Heart left ventricle (tissue), 13 donors: ENCODE measurements around the gene PCCA.

Experiments
- POLR2A ChIP-seq, 2 donors: fragments of 450-650 bp; IDR thresholded peaks; one replicate each; pipeline ENCODE4 v1.6.1; 2017; ENCODE audit warnings: antibody characterized with exemption in 2 of 2, mild to moderate bottlenecking in 2 of 2, moderate library complexity in 2 of 2
- TF ChIP-seq, protein P1 (sequence below), 12 donors: fragments of 200-600 bp; sonication (generic) in 4 of 12; IDR thresholded peaks; one replicate each; pipeline versions ENCODE4 v1.5.0 to v1.8.0; 2018 to 2022; ENCODE audit warnings: antibody characterized with exemption in 12 of 12, mild to moderate bottlenecking in 5 of 12
- donor health status: ischemic (EF 13 %, LVEDD 7.1; RV severe dilation, severe dysfunction).
- donor health status: DM: no; HTN: yes; CAD: no.
- donor health status: DM: no; HTN: no; CAD: no.
- donor health status: ischemic (EF 25% LVEDD 6.9; RV normal size, moderate dysfunction).
- donor health status: ischemic (EF 25% LVEDD 5.7; RV mildly dilated, moderate dysfunction).
- donor health status: ischemic (EF 35%, LVEDD 5.7; RV mildly dilated, moderate dysfunction).
- donor health status: nonischemic (EF 11% LVEDD 7.7; RV severe dilation, severe dysfunction).
- donor health status: DM: yes; HTN: yes; CAD: no.
- donor health status: PGD.
- donor health status: ischemic (EF 29% LVEDD 5.4; RV normal size, mild dysfunction).
- donor health status: nonischemic (EF 23%, LVEDD 6.1; RV moderate dilation, normal function).

GRCh38 chr13:100392709-100393630 lies 304.1 kb downstream of the PCCA start:
- TF ChIP-seq, protein P1, sequence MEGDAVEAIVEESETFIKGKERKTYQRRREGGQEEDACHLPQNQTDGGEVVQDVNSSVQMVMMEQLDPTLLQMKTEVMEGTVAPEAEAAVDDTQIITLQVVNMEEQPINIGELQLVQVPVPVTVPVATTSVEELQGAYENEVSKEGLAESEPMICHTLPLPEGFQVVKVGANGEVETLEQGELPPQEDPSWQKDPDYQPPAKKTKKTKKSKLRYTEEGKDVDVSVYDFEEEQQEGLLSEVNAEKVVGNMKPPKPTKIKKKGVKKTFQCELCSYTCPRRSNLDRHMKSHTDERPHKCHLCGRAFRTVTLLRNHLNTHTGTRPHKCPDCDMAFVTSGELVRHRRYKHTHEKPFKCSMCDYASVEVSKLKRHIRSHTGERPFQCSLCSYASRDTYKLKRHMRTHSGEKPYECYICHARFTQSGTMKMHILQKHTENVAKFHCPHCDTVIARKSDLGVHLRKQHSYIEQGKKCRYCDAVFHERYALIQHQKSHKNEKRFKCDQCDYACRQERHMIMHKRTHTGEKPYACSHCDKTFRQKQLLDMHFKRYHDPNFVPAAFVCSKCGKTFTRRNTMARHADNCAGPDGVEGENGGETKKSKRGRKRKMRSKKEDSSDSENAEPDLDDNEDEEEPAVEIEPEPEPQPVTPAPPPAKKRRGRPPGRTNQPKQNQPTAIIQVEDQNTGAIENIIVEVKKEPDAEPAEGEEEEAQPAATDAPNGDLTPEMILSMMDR (IDR thresholded peaks at IDR 0.05), result no peak
- no peak for TF ChIP-seq POLR2A (IDR thresholded peaks at IDR 0.05)
